Uterus (tissue), 2 donors: ENCODE results near the gene ITFG2.
A peak's percentile ranks its signal among the peaks of the same experiment; 100 is the strongest.

Source experiments
- POLR2A ChIP-seq, 2 donors: fragments of 450-650 bp; IDR thresholded peaks; one replicate each; pipeline ENCODE4 v1.6.1; 2016; ENCODE audit warnings: antibody characterized with exemption in 2 of 2, mild to moderate bottlenecking in 1 of 2, moderate library complexity in 1 of 2
- TF ChIP-seq, protein P1 (sequence below), 4 experiments: fragments of 200-600 bp in 2 of 4; fragments of 450-650 bp in 2 of 4; sonication (generic) in 2 of 4; IDR thresholded peaks; one replicate each; pipeline ENCODE4 v1.5.1; 2016 to 2019; ENCODE audit warnings: antibody characterized with exemption in 4 of 4, mild to moderate bottlenecking in 2 of 4, moderate library complexity in 1 of 4

DNA sequence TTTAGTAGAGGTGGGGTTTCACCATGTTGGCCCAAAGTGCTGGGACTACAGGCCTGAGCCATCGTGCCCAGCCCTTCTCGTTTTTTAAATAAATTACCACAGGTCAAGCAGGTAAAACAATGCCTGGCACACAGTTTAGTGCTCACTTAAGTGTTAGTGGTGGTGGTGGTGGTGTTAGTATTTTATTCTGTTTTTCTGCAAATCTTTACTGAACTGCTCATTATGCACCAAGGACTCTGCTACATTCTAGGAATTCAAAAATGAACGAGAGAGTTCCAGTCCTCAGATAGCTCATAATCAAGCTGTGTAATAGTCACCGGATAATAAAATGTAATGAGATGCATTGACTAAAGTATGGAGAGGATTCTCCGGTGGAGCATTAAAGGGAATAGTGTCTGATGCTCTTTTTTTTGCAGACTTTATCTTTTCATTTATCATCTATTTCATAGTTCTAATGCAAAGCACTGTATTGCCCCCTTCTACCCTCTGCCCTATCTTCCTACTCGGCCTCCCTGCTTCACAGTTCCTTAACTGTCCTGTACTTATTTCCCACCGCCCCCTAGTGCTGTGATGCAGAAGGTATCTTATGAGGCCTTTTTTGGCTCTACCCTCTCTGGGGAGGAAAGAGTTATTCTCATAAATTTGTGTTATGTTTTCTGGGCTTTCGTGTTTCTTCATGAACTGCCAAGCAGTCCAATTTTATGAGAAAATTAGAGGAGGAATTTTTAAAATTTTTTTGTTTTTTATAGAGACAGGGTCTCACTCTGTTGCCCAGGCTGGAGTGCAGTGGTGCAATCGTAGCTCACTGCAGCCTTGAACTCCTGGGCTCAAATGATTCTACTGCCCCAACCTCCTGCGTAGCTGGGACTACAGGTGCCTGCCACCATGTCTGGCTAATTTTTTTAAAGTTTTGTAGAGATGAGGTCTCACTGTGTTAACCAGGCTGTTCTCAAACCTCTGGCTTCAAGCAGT is 1.0 kb downstream of the ITFG2 start:
- no peak for TF ChIP-seq POLR2A (IDR thresholded peaks at IDR 0.05)
- TF ChIP-seq, protein P1, sequence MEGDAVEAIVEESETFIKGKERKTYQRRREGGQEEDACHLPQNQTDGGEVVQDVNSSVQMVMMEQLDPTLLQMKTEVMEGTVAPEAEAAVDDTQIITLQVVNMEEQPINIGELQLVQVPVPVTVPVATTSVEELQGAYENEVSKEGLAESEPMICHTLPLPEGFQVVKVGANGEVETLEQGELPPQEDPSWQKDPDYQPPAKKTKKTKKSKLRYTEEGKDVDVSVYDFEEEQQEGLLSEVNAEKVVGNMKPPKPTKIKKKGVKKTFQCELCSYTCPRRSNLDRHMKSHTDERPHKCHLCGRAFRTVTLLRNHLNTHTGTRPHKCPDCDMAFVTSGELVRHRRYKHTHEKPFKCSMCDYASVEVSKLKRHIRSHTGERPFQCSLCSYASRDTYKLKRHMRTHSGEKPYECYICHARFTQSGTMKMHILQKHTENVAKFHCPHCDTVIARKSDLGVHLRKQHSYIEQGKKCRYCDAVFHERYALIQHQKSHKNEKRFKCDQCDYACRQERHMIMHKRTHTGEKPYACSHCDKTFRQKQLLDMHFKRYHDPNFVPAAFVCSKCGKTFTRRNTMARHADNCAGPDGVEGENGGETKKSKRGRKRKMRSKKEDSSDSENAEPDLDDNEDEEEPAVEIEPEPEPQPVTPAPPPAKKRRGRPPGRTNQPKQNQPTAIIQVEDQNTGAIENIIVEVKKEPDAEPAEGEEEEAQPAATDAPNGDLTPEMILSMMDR (IDR thresholded peaks at IDR 0.05): peak; percentile 33 to 56 (median 51)
